Endothelial cell of umbilical vein (primary cell): ENCODE data around the gene INO80D.

Experiments used
- EZH2 ChIP-seq: IDR thresholded peaks from 2 replicates; pipeline ENCODE4 v1.6.1; 2012; ENCODE audit warnings: borderline replicate concordance, low read depth, mild to moderate bottlenecking, moderate library complexity, low read length, inconsistent platforms; ENCODE audit not compliant: severe bottlenecking
- MYC ChIP-seq: IDR thresholded peaks from one replicate; pipeline ENCODE4 v1.6.1; 2011; ENCODE audit warnings: mild to moderate bottlenecking, low read depth, low read length
- POLR2AphosphoS5 ChIP-seq: IDR thresholded peaks from 2 replicates; pipeline ENCODE4 v1.6.1; 2012; ENCODE audit warnings: low read depth, mild to moderate bottlenecking, control low read depth, low read length, moderate library complexity; ENCODE audit not compliant: insufficient read depth
- TF ChIP-seq, protein P1 (sequence below), 2 donors: IDR thresholded peaks; 1 replicate in 1 of 2; 2 replicates in 1 of 2; pipeline ENCODE4 v1.5.1; 2011; ENCODE audit warnings: low read length in 2 of 2, mild to moderate bottlenecking in 2 of 2, moderate library complexity in 2 of 2, control low read depth in 1 of 2, inconsistent platforms in 1 of 2, low read depth in 1 of 2; ENCODE audit not compliant: insufficient read depth in 1 of 2; ENCODE audit errors: extremely low read depth in 1 of 2

DNA sequence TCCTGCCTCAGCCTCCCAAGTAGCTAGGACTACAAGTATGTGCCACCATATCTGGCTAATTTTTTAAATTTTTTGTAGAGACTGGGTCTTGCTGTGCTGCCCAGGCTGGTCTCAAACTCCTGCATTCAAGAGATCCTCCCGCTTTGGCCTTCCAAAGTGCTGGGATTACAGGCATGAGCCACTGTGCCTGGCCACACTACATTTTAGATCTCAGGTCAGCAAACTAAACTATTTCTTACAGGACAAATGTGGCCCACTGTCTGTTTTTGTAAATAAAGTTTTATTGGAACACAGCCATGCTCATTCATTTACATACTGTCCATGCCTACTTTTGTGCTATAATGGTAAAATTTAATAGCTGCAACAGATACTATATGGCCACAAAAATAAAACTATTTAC, 17.8 kb downstream of the INO80D start:
- TF ChIP-seq POLR2AphosphoS5 (no peak), EZH2 (no peak), MYC (no peak)
- TF ChIP-seq, protein P1, sequence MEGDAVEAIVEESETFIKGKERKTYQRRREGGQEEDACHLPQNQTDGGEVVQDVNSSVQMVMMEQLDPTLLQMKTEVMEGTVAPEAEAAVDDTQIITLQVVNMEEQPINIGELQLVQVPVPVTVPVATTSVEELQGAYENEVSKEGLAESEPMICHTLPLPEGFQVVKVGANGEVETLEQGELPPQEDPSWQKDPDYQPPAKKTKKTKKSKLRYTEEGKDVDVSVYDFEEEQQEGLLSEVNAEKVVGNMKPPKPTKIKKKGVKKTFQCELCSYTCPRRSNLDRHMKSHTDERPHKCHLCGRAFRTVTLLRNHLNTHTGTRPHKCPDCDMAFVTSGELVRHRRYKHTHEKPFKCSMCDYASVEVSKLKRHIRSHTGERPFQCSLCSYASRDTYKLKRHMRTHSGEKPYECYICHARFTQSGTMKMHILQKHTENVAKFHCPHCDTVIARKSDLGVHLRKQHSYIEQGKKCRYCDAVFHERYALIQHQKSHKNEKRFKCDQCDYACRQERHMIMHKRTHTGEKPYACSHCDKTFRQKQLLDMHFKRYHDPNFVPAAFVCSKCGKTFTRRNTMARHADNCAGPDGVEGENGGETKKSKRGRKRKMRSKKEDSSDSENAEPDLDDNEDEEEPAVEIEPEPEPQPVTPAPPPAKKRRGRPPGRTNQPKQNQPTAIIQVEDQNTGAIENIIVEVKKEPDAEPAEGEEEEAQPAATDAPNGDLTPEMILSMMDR (IDR thresholded peaks at IDR 0.05; ENCODE audit: extremely low read depth in 1 of 2, insufficient read depth in 1 of 2, low read depth in 1 of 2, low read length in 2 of 2): no peak
